Upper lobe of left lung (tissue), 4 donors: ENCODE data around the gene ATP9B.

Experiments used
- CTCF ChIP-seq, 6 experiments: fragments of 450-650 bp in 4 of 6; fragments of 200-600 bp in 2 of 6; sonication (generic) in 2 of 6; IDR thresholded peaks; one replicate each; pipeline ENCODE4 v1.5.1; 2016 to 2019; ENCODE audit warnings: antibody characterized with exemption in 6 of 6
- EP300 ChIP-seq, 4 donors: sonication (generic); formaldehyde crosslinking; IDR thresholded peaks; one replicate each; pipeline ENCODE4 v1.5.1; 2017; ENCODE audit warnings: antibody characterized with exemption in 4 of 4, control low read depth in 2 of 4
- POLR2A ChIP-seq, 4 donors: fragments of 450-650 bp; IDR thresholded peaks; one replicate each; pipeline ENCODE4 v1.5.1; 2016 to 2017; ENCODE audit warnings: antibody characterized with exemption in 4 of 4, mild to moderate bottlenecking in 2 of 4

DNA sequence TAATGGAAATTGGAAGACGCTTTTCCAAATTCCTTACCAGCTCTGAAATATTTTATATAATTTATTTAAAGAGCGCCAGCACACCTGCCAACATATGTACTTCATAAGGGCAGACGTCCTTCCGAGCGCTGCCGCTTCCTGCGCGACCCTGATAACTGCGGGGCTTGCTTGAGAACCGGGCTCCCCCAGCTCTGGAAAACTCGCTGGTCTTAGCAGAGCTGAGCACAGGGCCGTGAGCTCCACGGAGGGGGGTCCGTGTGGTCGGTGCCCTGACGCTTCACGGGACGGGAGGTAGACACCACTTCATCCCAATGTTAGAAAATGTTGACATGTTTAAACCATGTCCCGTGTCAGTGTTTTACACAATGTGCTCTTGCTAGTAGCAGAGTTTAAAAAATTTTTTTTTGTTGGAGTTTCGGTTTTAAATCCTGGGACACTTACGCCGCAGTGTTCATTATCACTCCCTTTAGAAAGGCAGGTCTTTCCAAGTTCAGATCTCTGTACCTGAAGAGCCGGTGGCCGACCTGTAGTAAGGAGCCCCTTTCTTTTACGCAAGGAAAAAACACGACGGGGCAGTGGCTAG lies 328.1 kb downstream of the ATP9B start:
- no peak for TF ChIP-seq EP300 (IDR thresholded peaks at IDR 0.05)
- no peak for TF ChIP-seq CTCF (IDR thresholded peaks at IDR 0.05)
- TF ChIP-seq POLR2A (IDR thresholded peaks at IDR 0.05) = no peak
